Occipital lobe (tissue), 2 donors: ENCODE data around the gene BAHCC1. TPM values are rescaled to one million over a fixed set of nuclear protein-coding genes. Genes with fewer than 3 reads are reported as not detected.

Experiments
- DNase-seq: peaks from one replicate; lab custom pipeline; 2025; lab: John Stamatoyannopoulos, UW
- total RNA-seq: library from RNA; depleted of rRNA; stranded (reverse); fragments of >200 nt; gene quantifications from one replicate; pipeline ENCODE4 v1.2.3, GENCODE V29; 2014

The BAHCC1 gene
- total RNA-seq, 1 donor from 2014 or later = 7.6 TPM

- DNase-seq = no peak
Observed at GRCh38 chr17:81491761-81492160, 96.5 kb downstream of the BAHCC1 start.

GRCh38 chr17:81492202-81492601 lies 96.9 kb downstream of the BAHCC1 start:
- no peak for DNase-seq

GRCh38 chr17:81492706-81493105 lies 97.4 kb downstream of the BAHCC1 start:
- no peak for DNase-seq

GRCh38 chr17:81493198-81494038 lies 98.2 kb downstream of the BAHCC1 start:
- DNase-seq = no peak

GRCh38 chr17:81494626-81495377 lies 99.5 kb downstream of the BAHCC1 start:
- peak; percentile 67 for DNase-seq

GRCh38 chr17:81498953-81499600 lies 103.8 kb downstream of the BAHCC1 start:
- no peak for DNase-seq

GRCh38 chr17:81499601-81499970 lies 104.3 kb downstream of the BAHCC1 start:
- no peak for DNase-seq

- DNase-seq = no peak
Observed at GRCh38 chr17:81500047-81500446, 104.8 kb downstream of the BAHCC1 start.

- DNase-seq = no peak
Observed at GRCh38 chr17:81502471-81503017, 107.3 kb downstream of the BAHCC1 start.

GRCh38 chr17:81503619-81504018 lies 108.4 kb downstream of the BAHCC1 start:
- no peak for DNase-seq

GRCh38 chr17:81508639-81509206 lies 113.5 kb downstream of the BAHCC1 start:
- no peak for DNase-seq

GRCh38 chr17:81509207-81509971 lies 114.1 kb downstream of the BAHCC1 start:
- no peak for DNase-seq

GRCh38 chr17:81509972-81510784 lies 114.9 kb downstream of the BAHCC1 start:
- no peak for DNase-seq

GRCh38 chr17:81510785-81511553 lies 115.7 kb downstream of the BAHCC1 start:
- no peak for DNase-seq

GRCh38 chr17:81511554-81511803 lies 116.2 kb downstream of the BAHCC1 start:
- DNase-seq = no peak

GRCh38 chr17:81511804-81512561 lies 116.7 kb downstream of the BAHCC1 start:
- DNase-seq = no peak

GRCh38 chr17:81512562-81513371 lies 117.5 kb downstream of the BAHCC1 start, which contains the start of gene ACTG1:
TSS of gene ACTG1 (minus strand) at chr17:81512799. CDS start at chr17:81512354, 445 bp downstream.
- DNase-seq = peak; percentile 85

GRCh38 chr17:81513372-81513752 lies 118.1 kb downstream of the BAHCC1 start:
- DNase-seq = peak; percentile 66
